A549 (cell line): ENCODE results near the gene C1QC.

ENCODE experiments used
- MAZ ChIP-seq: fragments of 150-350 bp; IDR thresholded peaks from 2 replicates; pipeline ENCODE4 v1.6.1; 2014; ENCODE audit warnings: antibody characterized with exemption, low read depth, low read length, borderline replicate concordance
- RCOR1 ChIP-seq: fragments of 150-350 bp; IDR thresholded peaks from 2 replicates; pipeline ENCODE4 v1.6.1; 2014; ENCODE audit warnings: antibody characterized with exemption, low read length, low read depth

DNA sequence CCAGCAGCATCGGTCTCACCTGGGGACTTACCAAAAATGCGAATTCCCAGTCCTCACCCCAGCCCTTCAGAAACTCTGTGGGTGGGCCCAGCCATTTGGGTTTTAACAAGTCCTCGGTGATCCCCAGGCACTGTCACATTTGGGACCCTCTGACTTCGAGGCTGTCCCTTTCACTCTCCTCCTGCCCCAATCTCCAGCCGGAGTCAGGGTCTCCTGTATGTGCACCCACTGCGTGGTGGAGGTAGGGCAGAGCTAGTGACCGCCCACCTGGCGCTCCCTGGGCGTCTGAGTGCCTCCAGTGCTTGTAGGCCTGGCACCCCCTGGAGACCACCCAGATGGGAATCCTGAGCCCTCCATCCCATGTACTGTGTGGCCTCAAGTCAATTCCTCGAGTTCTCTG, 49.0 kb upstream of the C1QC start:
- TF ChIP-seq MAZ (no peak), RCOR1 (no peak)
